Body of pancreas (tissue), 4 donors: ENCODE results near the gene VMAC. TPM values are rescaled to one million over a fixed set of nuclear protein-coding genes. Genes with fewer than 3 reads are reported as not detected.

Source experiments
- ATAC-seq: fragments of 150-250 bp; one replicate; pipeline ENCODE4 v1.9.1; 2016
- DNase-seq, 4 donors: peaks; one replicate each; pipeline ENCODE4 v3.0.0-alpha.2; 2019
- H3K27ac ChIP-seq, 4 donors: fragments of 200-600 bp; sonication (generic); 1 replicate in 3 of 4; 2 replicates in 1 of 4; pipeline versions ENCODE4 v1.5.1 to v1.6.1; 2016 to 2019; ENCODE audit warnings: mild to moderate bottlenecking in 1 of 4, mixed read lengths in 1 of 4, moderate library complexity in 1 of 4
- H3K27me3 ChIP-seq, 2 donors: fragments of 200-600 bp; sonication (generic); one replicate each; pipeline ENCODE4 v1.6.0; 2016; ENCODE audit warnings: mild to moderate bottlenecking in 1 of 2
- H3K36me3 ChIP-seq, 2 donors: fragments of 200-600 bp; sonication (generic); replicated peaks in 1 of 2; 2 replicates each; pipeline ENCODE4 v1.5.1; 2016; ENCODE audit warnings: low read depth in 2 of 2; ENCODE audit not compliant: insufficient read depth in 1 of 2
- H3K4me1 ChIP-seq: fragments of 200-600 bp; sonication (generic); one replicate; pipeline ENCODE4 v1.6.0; 2016
- H3K4me3 ChIP-seq, 2 donors: fragments of 200-600 bp; sonication (generic); 1 replicate in 1 of 2; 2 replicates in 1 of 2; pipeline ENCODE4 v1.5.1; 2016 to 2019
- H3K9me3 ChIP-seq, 3 donors: fragments of 200-600 bp; sonication (generic); 1 replicate in 2 of 3; 2 replicates in 1 of 3; pipeline ENCODE4 v1.5.1; 2016
- POLR2A ChIP-seq, 3 donors: fragments of 450-650 bp; IDR thresholded peaks; one replicate each; pipeline ENCODE4 v1.6.1; 2016; ENCODE audit warnings: antibody characterized with exemption in 3 of 3, mild to moderate bottlenecking in 2 of 3
- whole genome bisulfite sequencing, 2 donors: methylation state at CpG; one replicate each; pipeline ENCODE4 v1.1.5; 2017; 5-methylcytosine and 5-hydroxymethylcytosine counted together
- intact Hi-C: fragments of 100-400 bp; cut with DNase I; formaldehyde crosslinking; loops from one replicate; pipeline ENCODE4 v1.15.1; 2023
- total RNA-seq, 2 donors: library from RNA; depleted of rRNA; stranded (reverse); fragments of >200 nt; gene quantifications; one replicate each; pipeline ENCODE4 v1.1.0, GENCODE V29; 2016
- TF ChIP-seq, protein P1 (sequence below), 7 experiments: fragments of 450-650 bp in 4 of 7; fragments of 200-600 bp in 3 of 7; sonication (generic) in 3 of 7; IDR thresholded peaks; one replicate each; pipeline ENCODE4 v1.5.1; 2016 to 2019; ENCODE audit warnings: antibody characterized with exemption in 7 of 7

VMAC gene
- total RNA-seq, 2 donors from 2014 or later = 12.5 to 15.3 TPM

- Histone ChIP-seq H3K4me3 (no peak overlapping the region), H3K27ac (no peak overlapping the region), H3K9me3 (no peaks in the 10 kb centered on the region), H3K4me1 (peaks cover 50% of the 10 kb centered on the region), H3K27me3 (no peaks in the 10 kb centered on the region), H3K36me3 (no peaks in the 10 kb centered on the region)
- intact Hi-C loops = no loop called here
- ATAC-seq (no peak), DNase-seq (no peak)
- WGBS, 2 donors = 77 to 80% methylated on average over 3 of the region's 3 CpGs
- TF ChIP-seq POLR2A (IDR thresholded peaks at IDR 0.05) = no peak
- TF ChIP-seq, protein P1, sequence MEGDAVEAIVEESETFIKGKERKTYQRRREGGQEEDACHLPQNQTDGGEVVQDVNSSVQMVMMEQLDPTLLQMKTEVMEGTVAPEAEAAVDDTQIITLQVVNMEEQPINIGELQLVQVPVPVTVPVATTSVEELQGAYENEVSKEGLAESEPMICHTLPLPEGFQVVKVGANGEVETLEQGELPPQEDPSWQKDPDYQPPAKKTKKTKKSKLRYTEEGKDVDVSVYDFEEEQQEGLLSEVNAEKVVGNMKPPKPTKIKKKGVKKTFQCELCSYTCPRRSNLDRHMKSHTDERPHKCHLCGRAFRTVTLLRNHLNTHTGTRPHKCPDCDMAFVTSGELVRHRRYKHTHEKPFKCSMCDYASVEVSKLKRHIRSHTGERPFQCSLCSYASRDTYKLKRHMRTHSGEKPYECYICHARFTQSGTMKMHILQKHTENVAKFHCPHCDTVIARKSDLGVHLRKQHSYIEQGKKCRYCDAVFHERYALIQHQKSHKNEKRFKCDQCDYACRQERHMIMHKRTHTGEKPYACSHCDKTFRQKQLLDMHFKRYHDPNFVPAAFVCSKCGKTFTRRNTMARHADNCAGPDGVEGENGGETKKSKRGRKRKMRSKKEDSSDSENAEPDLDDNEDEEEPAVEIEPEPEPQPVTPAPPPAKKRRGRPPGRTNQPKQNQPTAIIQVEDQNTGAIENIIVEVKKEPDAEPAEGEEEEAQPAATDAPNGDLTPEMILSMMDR (IDR thresholded peaks at IDR 0.05) = no peak
Observed at GRCh38 chr19:5950741-5951140, 46.1 kb downstream of the VMAC start.

DNA sequence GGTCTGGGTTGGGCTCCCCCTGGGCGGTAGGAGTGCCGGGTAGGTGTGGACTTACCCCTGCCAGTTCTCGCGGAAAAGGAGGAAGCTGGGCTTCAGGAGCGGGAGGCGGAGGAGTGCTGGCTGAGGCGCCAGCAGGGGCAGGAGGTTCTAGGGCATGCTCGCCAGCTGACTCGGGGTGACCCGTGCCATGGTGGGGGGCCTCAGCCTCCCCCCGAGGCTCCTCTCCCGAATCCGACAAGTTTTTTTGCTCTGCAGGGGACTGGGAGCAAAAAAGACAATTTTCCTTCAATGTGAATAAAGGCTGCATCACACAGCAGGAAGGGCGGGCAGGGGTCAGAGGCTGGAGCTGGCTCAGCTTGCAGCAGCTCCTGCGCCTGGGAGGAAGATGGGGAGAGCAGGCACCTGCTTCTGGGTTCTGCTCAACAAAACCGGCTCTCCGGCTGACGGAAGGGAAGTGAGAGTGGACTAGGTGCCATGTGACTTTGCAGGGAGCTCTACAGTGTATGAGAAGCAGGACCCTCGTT lies 46.7 kb downstream of the VMAC start:
- intact Hi-C loops = no loop called here
- ATAC-seq = no peak
- H3K4me1 ChIP-seq = peaks cover 57% of the 10 kb centered on the region
- H3K36me3 ChIP-seq = no peaks in the 10 kb centered on the region
- no peak overlapping the region for H3K27ac ChIP-seq
- H3K4me3 ChIP-seq = no peak overlapping the region
- no peaks in the 10 kb centered on the region for H3K9me3 ChIP-seq
- DNase-seq = no peak
- TF ChIP-seq, protein P1 (IDR thresholded peaks at IDR 0.05) = no peak
- no peak for TF ChIP-seq POLR2A (IDR thresholded peaks at IDR 0.05)
- 48 to 81% methylated on average over 18 to 19 of the region's 19 CpGs for WGBS, 2 donors
- no peaks in the 10 kb centered on the region for H3K27me3 ChIP-seq

GRCh38 chr19:5952193-5953029 lies 47.7 kb downstream of the VMAC start:
- TF ChIP-seq POLR2A (IDR thresholded peaks at IDR 0.05) = no peak
- TF ChIP-seq, protein P1 (IDR thresholded peaks at IDR 0.05) = no peak
- 78 to 87% methylated on average over 16 to 18 of the region's 18 CpGs for WGBS, 2 donors
- ATAC-seq (no peak), DNase-seq (no peak)
- intact Hi-C loops = no loop called here
- Histone ChIP-seq H3K27me3 (no peaks in the 10 kb centered on the region), H3K9me3 (no peaks in the 10 kb centered on the region), H3K36me3 (no peaks in the 10 kb centered on the region), H3K4me1 (peaks cover 66% of the 10 kb centered on the region), H3K4me3 (no peak overlapping the region), H3K27ac (peak overlapping the region in 3 of 4 donors; percentile 22 to 63 (median 45))

DNA sequence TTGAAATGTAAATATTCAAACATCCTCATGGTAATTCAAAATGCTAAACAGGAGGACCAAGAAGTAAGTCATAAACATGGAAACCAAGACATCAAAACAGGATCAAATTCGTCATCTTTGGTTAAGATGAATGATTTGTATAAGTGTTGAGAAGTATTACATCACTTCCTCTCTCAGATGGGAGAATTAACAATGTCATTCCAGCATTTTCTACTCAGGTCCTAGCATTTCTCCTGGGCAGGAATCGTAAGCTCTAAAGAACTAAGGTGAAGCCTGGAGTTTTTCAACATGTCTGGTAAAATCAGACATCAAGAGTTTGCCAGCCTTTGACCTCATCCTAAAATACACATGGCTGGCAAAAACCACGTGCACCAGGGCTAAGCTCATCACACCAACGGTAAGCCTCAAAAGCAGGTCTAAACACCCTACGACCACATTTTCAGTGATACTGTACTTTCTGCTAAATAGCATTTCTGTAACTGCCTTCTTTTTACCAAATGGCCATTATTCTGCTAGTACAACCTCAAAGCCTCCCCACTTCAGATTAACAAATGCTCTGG lies 48.4 kb downstream of the VMAC start:
- TF ChIP-seq, protein P1 (IDR thresholded peaks at IDR 0.05) = no peak
- TF ChIP-seq POLR2A (IDR thresholded peaks at IDR 0.05) = no peak
- 57 to 67% methylated on average over 5 of the region's 5 CpGs for WGBS, 2 donors
- Histone ChIP-seq H3K27me3 (no peaks in the 10 kb centered on the region), H3K4me3 (no peak overlapping the region), H3K9me3 (no peaks in the 10 kb centered on the region), H3K36me3 (no peaks in the 10 kb centered on the region), H3K27ac (peak overlapping the region in 3 of 4 donors; percentile 22 to 63 (median 45)), H3K4me1 (peaks cover 71% of the 10 kb centered on the region)
- intact Hi-C loops = no loop called here
- no peak for DNase-seq
- ATAC-seq = no peak
